ENCODE measurements around the gene PEG3.

Gene PEG3

GRCh38 chr19:56806639-56807038, 33.9 kb downstream of the PEG3 start:
- DNase-seq, result no peak
